ENCODE data around the gene SRRD.

SRRD gene

GRCh38 chr22:26482161-26482560 is 1.5 kb upstream of the SRRD start:
- H3K27ac Mint-ChIP-seq: peak overlapping the region; percentile 78
- no peak for TF ChIP-seq CTCF (IDR thresholded peaks at IDR 0.05)
- H3K4me1 Mint-ChIP-seq: peaks cover 75% of the 10 kb centered on the region
- no peaks in the 10 kb centered on the region for H3K27me3 Mint-ChIP-seq (ENCODE audit: low read depth, poor library complexity)
- H3K9me3 Mint-ChIP-seq: no peaks in the 10 kb centered on the region
- peaks cover 15% of the 10 kb centered on the region for H3K36me3 Mint-ChIP-seq (ENCODE audit: low read depth)
- peak overlapping the region; percentile 96 for H3K4me3 Mint-ChIP-seq
- DNase-seq: no peak

- no peak for DNase-seq
- peak overlapping the region; percentile 96 for H3K4me3 Mint-ChIP-seq
- no peak for TF ChIP-seq CTCF (IDR thresholded peaks at IDR 0.05)
- peak overlapping the region; percentile 99 for H3K27ac Mint-ChIP-seq
- H3K36me3 Mint-ChIP-seq (ENCODE audit: low read depth): peaks cover 6% of the 10 kb centered on the region
- H3K27me3 Mint-ChIP-seq (ENCODE audit: low read depth, poor library complexity): no peaks in the 10 kb centered on the region
- no peaks in the 10 kb centered on the region for H3K9me3 Mint-ChIP-seq
- H3K4me1 Mint-ChIP-seq: peaks cover 70% of the 10 kb centered on the region
Measured at GRCh38 chr22:26483043-26483438, 636 bp upstream of the SRRD start.

- peaks cover 10% of the 10 kb centered on the region for H3K36me3 Mint-ChIP-seq (ENCODE audit: low read depth)
- H3K9me3 Mint-ChIP-seq: no peaks in the 10 kb centered on the region
- peak overlapping the region; percentile 96 for H3K4me3 Mint-ChIP-seq
- DNase-seq: no peak
- peak overlapping the region; percentile 55 for H3K27ac Mint-ChIP-seq
- no peak for TF ChIP-seq CTCF (IDR thresholded peaks at IDR 0.05)
- no peaks in the 10 kb centered on the region for H3K27me3 Mint-ChIP-seq (ENCODE audit: low read depth, poor library complexity)
- H3K4me1 Mint-ChIP-seq: peaks cover 61% of the 10 kb centered on the region
Measured at GRCh38 chr22:26484360-26484706, 656 bp downstream of the SRRD start.

GRCh38 chr22:26485013-26485412 is 1.3 kb downstream of the SRRD start:
- H3K4me1 Mint-ChIP-seq: peaks cover 54% of the 10 kb centered on the region
- DNase-seq: no peak
- H3K36me3 Mint-ChIP-seq (ENCODE audit: low read depth): peaks cover 12% of the 10 kb centered on the region
- TF ChIP-seq CTCF (IDR thresholded peaks at IDR 0.05): no peak
- H3K4me3 Mint-ChIP-seq: peak overlapping the region; percentile 96
- H3K9me3 Mint-ChIP-seq: no peaks in the 10 kb centered on the region
- H3K27me3 Mint-ChIP-seq (ENCODE audit: low read depth, poor library complexity): no peaks in the 10 kb centered on the region
- peak overlapping the region; percentile 62 for H3K27ac Mint-ChIP-seq

GRCh38 chr22:26485806-26486390 is 2.2 kb downstream of the SRRD start:
- DNase-seq: no peak
- H3K27me3 Mint-ChIP-seq (ENCODE audit: low read depth, poor library complexity): no peaks in the 10 kb centered on the region
- H3K36me3 Mint-ChIP-seq (ENCODE audit: low read depth): peaks cover 15% of the 10 kb centered on the region
- H3K9me3 Mint-ChIP-seq: no peaks in the 10 kb centered on the region
- TF ChIP-seq CTCF (IDR thresholded peaks at IDR 0.05): no peak
- peak overlapping the region; percentile 96 for H3K4me3 Mint-ChIP-seq
- peaks cover 45% of the 10 kb centered on the region for H3K4me1 Mint-ChIP-seq
- H3K27ac Mint-ChIP-seq: no peak overlapping the region

GRCh38 chr22:26486394-26486793 is 2.7 kb downstream of the SRRD start:
- TF ChIP-seq CTCF (IDR thresholded peaks at IDR 0.05): no peak
- Mint-ChIP-seq H3K36me3 (ENCODE audit: low read depth) (peaks cover 18% of the 10 kb centered on the region), H3K27me3 (ENCODE audit: low read depth, poor library complexity) (no peaks in the 10 kb centered on the region), H3K27ac (no peak overlapping the region), H3K4me3 (peak overlapping the region; percentile 30), H3K4me1 (peaks cover 40% of the 10 kb centered on the region), H3K9me3 (no peaks in the 10 kb centered on the region)
- no peak for DNase-seq

All from nephron progenitor cell (in vitro differentiated cells).